DOHH2 (cell line): ENCODE results near the gene GDF7.
A peak's percentile ranks its signal among the peaks of the same experiment; 100 is the strongest.

ENCODE experiments used
- H3F3A ChIP-seq: fragments of 200-600 bp; sonication (generic), shearing (Covaris generic); 2 replicates; pipeline ENCODE4 v1.6.0; 2016; ENCODE audit warnings: antibody characterized with exemption, mild to moderate bottlenecking; ENCODE audit not compliant: control insufficient read depth, insufficient read depth
- H3K27ac ChIP-seq: fragments of 200-600 bp; sonication (generic); 2 replicates; pipeline ENCODE4 v1.5.1; 2014; ENCODE audit warnings: low read depth, mild to moderate bottlenecking, low read length, moderate library complexity
- H3K27me3 ChIP-seq: fragments of 200-600 bp; sonication (generic); 2 replicates; pipeline ENCODE4 v1.6.1; 2014; ENCODE audit warnings: mild to moderate bottlenecking, low read length, mixed read lengths; ENCODE audit not compliant: control insufficient read depth
- H3K36me3 ChIP-seq: fragments of 200-600 bp; sonication (generic); 2 replicates; pipeline ENCODE4 v1.6.1; 2014; ENCODE audit warnings: mild to moderate bottlenecking, low read length, moderate library complexity, mixed read lengths; ENCODE audit not compliant: control insufficient read depth
- H3K4me1 ChIP-seq: fragments of 200-600 bp; sonication (generic); 2 replicates; pipeline ENCODE4 v1.6.1; 2014; ENCODE audit warnings: mild to moderate bottlenecking, low read length, mixed read lengths; ENCODE audit not compliant: control insufficient read depth
- H3K4me2 ChIP-seq: fragments of 200-600 bp; sonication (generic); 2 replicates; pipeline ENCODE4 v1.6.0; 2014; ENCODE audit warnings: mild to moderate bottlenecking, low read length, moderate library complexity
- H3K4me3 ChIP-seq: fragments of 200-600 bp; sonication (generic); 2 replicates; pipeline ENCODE4 v1.5.1; 2014; ENCODE audit warnings: mild to moderate bottlenecking, low read length, mixed read lengths
- H3K79me2 ChIP-seq: fragments of 200-600 bp; sonication (generic); 2 replicates; pipeline ENCODE4 v1.6.1; 2014; ENCODE audit warnings: mild to moderate bottlenecking, low read length, mixed read lengths; ENCODE audit not compliant: control insufficient read depth
- H3K9me2 ChIP-seq: fragments of 200-600 bp; sonication (generic); replicated peaks from 2 replicates; pipeline ENCODE4 v1.6.1; 2014; ENCODE audit warnings: mild to moderate bottlenecking, low read length, mixed read lengths; ENCODE audit not compliant: control insufficient read depth
- H3K9me3 ChIP-seq: fragments of 200-600 bp; sonication (generic); 2 replicates; pipeline ENCODE4 v1.6.1; 2014; ENCODE audit warnings: antibody characterized with exemption, low read length, mixed read lengths; ENCODE audit not compliant: control insufficient read depth, insufficient read depth
- H4K20me1 ChIP-seq: fragments of 200-600 bp; sonication (generic); 2 replicates; pipeline ENCODE4 v1.6.0; 2014; ENCODE audit warnings: low read depth, mild to moderate bottlenecking, antibody characterized with exemption, low read length, moderate library complexity; ENCODE audit not compliant: control insufficient read depth, insufficient read depth
- CTCF ChIP-seq: fragments of 200-600 bp; sonication (generic); IDR thresholded peaks from one replicate; pipeline ENCODE4 v1.5.1; 2014; ENCODE audit warnings: antibody characterized with exemption, mild to moderate bottlenecking, low read depth, low read length; ENCODE audit not compliant: poor library complexity, severe bottlenecking
- EZH2phosphoT487 ChIP-seq: fragments of 200-600 bp; sonication (generic); IDR thresholded peaks from 2 replicates; pipeline ENCODE4 v1.6.1; 2017; ENCODE audit warnings: borderline replicate concordance, mild to moderate bottlenecking, antibody characterized with exemption, low read length, moderate library complexity, mixed read lengths

GDF7 gene

GRCh38 chr2:20674974-20675679, 8.2 kb downstream of the GDF7 start:
- Histone ChIP-seq H3K4me2 (peak overlapping the region; percentile 80), H3K27me3 (peaks cover 6% of the 10 kb centered on the region), H3K36me3 (no peaks in the 10 kb centered on the region), H3K9me2 (no peaks in the 10 kb centered on the region), H3F3A (peaks cover 26% of the 10 kb centered on the region), H3K4me3 (peak overlapping the region; percentile 12), H3K9me3 (no peaks in the 10 kb centered on the region), H3K4me1 (peaks cover 78% of the 10 kb centered on the region), H3K79me2 (no peaks in the 10 kb centered on the region), H3K27ac (peak overlapping the region; percentile 93; the same call in 1 of the 2 replicates), H4K20me1 (no peaks in the 10 kb centered on the region)
- no peak for TF ChIP-seq CTCF
- TF ChIP-seq EZH2phosphoT487, result no peak

- TF ChIP-seq EZH2phosphoT487 (no peak), CTCF (no peak)
- H3K4me1 ChIP-seq, result peaks cover 78% of the 10 kb centered on the region
- H3K79me2 ChIP-seq, result no peaks in the 10 kb centered on the region
- H4K20me1 ChIP-seq, result no peaks in the 10 kb centered on the region
- H3K4me3 ChIP-seq, result peak overlapping the region; percentile 62
- no peaks in the 10 kb centered on the region for H3K9me2 ChIP-seq
- H3K9me3 ChIP-seq, result no peaks in the 10 kb centered on the region
- H3K27me3 ChIP-seq, result peaks cover 6% of the 10 kb centered on the region
- H3K27ac ChIP-seq, result peak overlapping the region; percentile 93
- no peaks in the 10 kb centered on the region for H3K36me3 ChIP-seq
- peak overlapping the region; percentile 80 for H3K4me2 ChIP-seq
- peaks cover 26% of the 10 kb centered on the region for H3F3A ChIP-seq
These were observed 8.9 kb downstream of the GDF7 start for GRCh38 chr2:20675701-20676352.

GRCh38 chr2:20676353-20677215, 9.6 kb downstream of the GDF7 start:
- peak overlapping the region; percentile 62 for H3K4me3 ChIP-seq
- peaks cover 26% of the 10 kb centered on the region for H3F3A ChIP-seq
- no peaks in the 10 kb centered on the region for H3K79me2 ChIP-seq
- peak; percentile 52 for TF ChIP-seq CTCF
- no peak for TF ChIP-seq EZH2phosphoT487
- no peaks in the 10 kb centered on the region for H3K36me3 ChIP-seq
- no peaks in the 10 kb centered on the region for H3K9me3 ChIP-seq
- H3K27me3 ChIP-seq, result peaks cover 2% of the 10 kb centered on the region
- H3K4me2 ChIP-seq, result peak overlapping the region; percentile 80
- peaks cover 75% of the 10 kb centered on the region for H3K4me1 ChIP-seq
- peak overlapping the region; percentile 93 for H3K27ac ChIP-seq
- H3K9me2 ChIP-seq, result no peaks in the 10 kb centered on the region
- no peaks in the 10 kb centered on the region for H4K20me1 ChIP-seq
